ENCODE data around the gene ASZ1.

DNA sequence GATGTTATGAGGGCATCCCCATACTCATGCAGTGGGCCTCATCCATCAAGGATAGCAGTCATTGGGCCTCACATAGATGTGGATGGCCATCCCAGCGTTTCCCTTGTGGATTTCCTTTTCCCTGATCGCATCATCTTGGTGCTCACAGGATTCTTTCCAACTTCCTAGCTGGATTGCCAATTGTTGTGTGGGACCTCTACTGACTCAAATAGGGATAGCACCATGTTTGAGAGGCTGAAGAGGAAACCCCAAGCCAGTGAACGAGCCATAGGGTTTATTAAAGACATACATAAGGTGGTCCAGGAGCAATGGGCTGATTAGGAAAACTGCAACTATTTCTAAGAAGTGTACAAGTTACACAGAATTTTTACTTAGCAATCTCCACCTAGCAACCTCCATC, 21.8 kb downstream of the ASZ1 start:
- TF ChIP-seq, protein P1, sequence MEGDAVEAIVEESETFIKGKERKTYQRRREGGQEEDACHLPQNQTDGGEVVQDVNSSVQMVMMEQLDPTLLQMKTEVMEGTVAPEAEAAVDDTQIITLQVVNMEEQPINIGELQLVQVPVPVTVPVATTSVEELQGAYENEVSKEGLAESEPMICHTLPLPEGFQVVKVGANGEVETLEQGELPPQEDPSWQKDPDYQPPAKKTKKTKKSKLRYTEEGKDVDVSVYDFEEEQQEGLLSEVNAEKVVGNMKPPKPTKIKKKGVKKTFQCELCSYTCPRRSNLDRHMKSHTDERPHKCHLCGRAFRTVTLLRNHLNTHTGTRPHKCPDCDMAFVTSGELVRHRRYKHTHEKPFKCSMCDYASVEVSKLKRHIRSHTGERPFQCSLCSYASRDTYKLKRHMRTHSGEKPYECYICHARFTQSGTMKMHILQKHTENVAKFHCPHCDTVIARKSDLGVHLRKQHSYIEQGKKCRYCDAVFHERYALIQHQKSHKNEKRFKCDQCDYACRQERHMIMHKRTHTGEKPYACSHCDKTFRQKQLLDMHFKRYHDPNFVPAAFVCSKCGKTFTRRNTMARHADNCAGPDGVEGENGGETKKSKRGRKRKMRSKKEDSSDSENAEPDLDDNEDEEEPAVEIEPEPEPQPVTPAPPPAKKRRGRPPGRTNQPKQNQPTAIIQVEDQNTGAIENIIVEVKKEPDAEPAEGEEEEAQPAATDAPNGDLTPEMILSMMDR (IDR thresholded peaks at IDR 0.05): no peak
- TF ChIP-seq POLR2A (IDR thresholded peaks at IDR 0.05): no peak
